H1 (cell line): Measurements from ENCODE around the gene MSI2.

Experiments
- CBX5 ChIP-seq: fragments of 300-800, 300-1000 bp; sonication (generic); IDR thresholded peaks from 2 replicates; pipeline ENCODE4 v1.7.1; 2016; ENCODE audit warnings: antibody characterized with exemption, low read length, low read depth
- CTCF ChIP-seq, 3 experiments: IDR thresholded peaks; 1 replicate in 2 of 3; 2 replicates in 1 of 3; pipeline versions ENCODE4 v1.5.1 to v1.6.1; 2011; ENCODE audit warnings: low read length in 3 of 3, mild to moderate bottlenecking in 3 of 3, inconsistent platforms in 2 of 3, low read depth in 1 of 3, moderate library complexity in 1 of 3; ENCODE audit not compliant: insufficient read depth in 1 of 3; ENCODE audit errors: control extremely low read depth in 1 of 3
- HDAC6 ChIP-seq: IDR thresholded peaks from one replicate; pipeline ENCODE4 v1.7.1; 2012; ENCODE audit warnings: low read depth, mild to moderate bottlenecking, inconsistent platforms, low read length, moderate library complexity
- JUN ChIP-seq: IDR thresholded peaks from 2 replicates; pipeline ENCODE4 v1.6.1; 2011; ENCODE audit warnings: low read depth, mild to moderate bottlenecking, improper control_type of control experiment, low read length
- POLR2A ChIP-seq, 2 experiments: IDR thresholded peaks; 1 replicate in 1 of 2; 2 replicates in 1 of 2; pipeline ENCODE4 v1.6.1; 2011; ENCODE audit warnings: low read depth in 2 of 2, low read length in 2 of 2, mild to moderate bottlenecking in 2 of 2; ENCODE audit errors: control extremely low read depth in 1 of 2
- POLR2AphosphoS5 ChIP-seq: IDR thresholded peaks from 2 replicates; pipeline ENCODE4 v1.6.1; 2011; ENCODE audit warnings: low read depth, low read length

- TF ChIP-seq POLR2AphosphoS5 (no peak), POLR2A (IDR thresholded peaks at IDR 0.05; ENCODE audit: control extremely low read depth in 1 of 2, low read depth in 2 of 2, low read length in 2 of 2) (no peak), CBX5 (no peak), CTCF (IDR thresholded peaks at IDR 0.05; ENCODE audit: control extremely low read depth in 1 of 3, insufficient read depth in 1 of 3, low read depth in 1 of 3, low read length in 3 of 3) (no peak), HDAC6 (no peak), JUN (no peak)
Observed at GRCh38 chr17:57210972-57211411, 45.3 kb upstream of the MSI2 start.
